Hippocampal formation (tissue), 2 donors: Measurements from ENCODE around the gene LRWD1.

ENCODE experiments used
- DNase-seq, 2 donors: peaks; one replicate each; lab custom pipeline; 2025; lab: John Stamatoyannopoulos, UW

Gene LRWD1

DNA sequence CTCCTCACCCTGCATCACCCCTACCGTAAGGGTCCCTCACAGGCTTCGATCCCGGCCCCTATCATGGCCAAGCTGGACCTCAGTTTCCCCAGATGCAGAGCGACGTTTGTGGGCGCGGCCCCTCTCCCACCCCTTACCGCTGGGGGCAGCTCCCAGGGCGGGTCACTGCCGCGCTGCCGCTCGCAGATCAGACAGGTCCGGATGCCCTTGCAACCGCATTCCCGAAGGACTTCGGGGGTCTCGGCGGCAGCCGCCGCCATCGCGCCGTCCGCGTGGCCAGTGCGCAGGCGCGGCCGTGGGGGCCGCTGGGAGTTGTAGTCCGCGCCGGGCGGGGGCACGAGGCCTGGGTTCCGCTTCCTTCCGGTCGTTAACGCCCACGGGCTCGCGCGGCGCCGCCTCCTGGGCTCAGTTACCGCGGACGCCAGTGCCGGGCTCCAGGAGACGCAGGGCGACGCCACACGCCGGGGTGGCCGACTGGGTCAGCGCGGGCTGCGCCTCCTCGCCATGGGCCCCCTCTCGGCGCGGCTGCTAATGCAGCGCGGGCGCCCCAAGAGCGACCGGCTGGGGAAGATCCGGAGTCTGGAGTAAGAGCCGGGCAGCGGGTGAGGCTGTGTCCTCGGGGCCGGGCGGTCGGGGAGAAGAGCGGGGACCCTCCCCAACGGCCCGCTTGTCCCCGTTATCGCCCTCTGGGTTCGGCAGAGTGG is at the start of gene LRWD1, which contains the start of gene ALKBH4:
TSS of gene LRWD1 (plus strand) at position 408 of the 704 bp plus-strand sequence. CDS start at position 505, 97 bp downstream.
TSS of gene ALKBH4 (minus strand) at position 287 of the 704 bp plus-strand sequence. CDS start at position 260, 27 bp downstream.
- peak; percentile 85 to 88 for DNase-seq

DNA sequence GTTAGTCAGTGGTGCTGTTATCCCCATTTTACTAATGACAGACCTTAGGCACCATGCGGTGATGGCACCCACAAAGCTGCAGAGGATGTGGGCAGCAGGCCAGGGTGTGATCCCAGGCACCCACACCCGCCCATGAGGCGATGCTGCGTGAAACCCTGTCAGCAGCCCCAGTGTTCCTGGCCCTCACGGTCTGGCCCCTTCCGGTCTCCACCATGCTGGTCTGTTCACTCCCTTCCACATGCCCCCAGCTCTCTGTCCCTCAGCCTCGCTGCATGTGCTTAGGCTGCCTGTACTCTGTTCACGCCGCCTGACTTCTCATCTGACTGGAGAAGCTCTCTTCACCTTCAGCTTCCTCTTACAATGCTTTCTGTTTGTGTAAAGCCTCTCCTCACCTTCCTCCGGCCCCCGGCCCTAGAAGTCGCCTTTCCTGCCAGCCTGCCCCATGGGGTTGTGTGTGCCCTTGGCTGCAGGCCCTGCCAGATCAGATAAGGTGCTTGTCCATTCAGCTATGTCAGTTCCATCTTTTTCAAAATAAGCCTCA is 49.0 kb upstream of the LRWD1 start:
- DNase-seq, result no peak

DNA sequence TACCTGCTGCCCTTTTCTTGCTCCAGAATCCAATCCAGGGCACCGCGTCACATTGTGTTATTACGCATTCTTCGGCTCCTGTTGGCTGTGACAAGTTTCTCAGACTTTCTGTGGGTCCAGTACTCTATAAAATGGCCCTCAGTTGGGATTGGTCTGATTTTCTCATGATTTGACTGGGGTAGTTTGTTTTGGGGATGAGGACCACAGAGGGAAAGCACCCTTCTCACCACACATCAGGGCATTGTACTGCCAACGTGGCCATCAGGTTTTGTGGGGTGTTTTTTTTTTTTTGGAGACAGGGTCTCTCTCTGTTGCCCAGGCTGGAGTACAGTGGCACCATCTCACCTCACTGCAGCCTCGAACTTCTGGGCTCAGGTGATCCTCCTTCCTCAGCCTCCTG is 48.4 kb upstream of the LRWD1 start:
- DNase-seq, result no peak

DNA sequence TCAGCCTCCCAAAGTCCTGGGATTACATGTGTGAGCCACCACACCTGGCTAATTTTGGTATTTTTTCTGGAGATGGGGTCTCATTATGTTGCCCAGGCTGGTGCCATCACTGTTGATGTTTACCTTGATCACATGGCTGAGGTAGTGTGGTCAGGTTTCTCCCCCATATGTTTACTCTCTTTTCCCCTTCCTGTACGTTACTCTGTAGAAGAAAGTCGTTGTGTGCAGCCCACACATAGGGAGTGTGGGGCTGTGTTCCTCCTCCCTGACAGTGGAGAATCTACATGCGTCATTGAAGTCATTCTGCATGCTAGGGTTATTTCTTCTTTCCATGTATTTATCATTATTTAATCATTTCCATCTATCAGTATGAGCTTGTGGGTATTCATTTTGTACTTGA is 47.7 kb upstream of the LRWD1 start:
- DNase-seq, result no peak

DNA sequence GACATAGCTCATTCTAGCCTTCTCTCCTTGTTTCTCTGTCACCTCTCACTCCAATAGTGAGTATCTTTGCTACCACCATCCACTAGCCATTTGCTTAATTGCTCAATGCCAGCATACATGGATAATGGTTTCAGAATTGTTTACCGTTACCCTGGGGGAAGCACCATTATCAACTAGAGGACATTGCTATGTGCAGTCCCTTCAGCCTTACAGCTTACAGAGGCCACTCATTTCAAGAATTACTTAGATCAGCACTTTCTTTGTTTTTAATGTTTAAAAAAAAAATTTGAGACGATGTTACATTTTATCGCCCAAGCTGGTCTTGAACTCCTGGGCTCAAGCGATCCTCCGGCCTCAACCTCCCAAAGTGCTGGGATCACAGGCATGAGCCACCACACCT is 46.2 kb upstream of the LRWD1 start:
- DNase-seq, result no peak

DNA sequence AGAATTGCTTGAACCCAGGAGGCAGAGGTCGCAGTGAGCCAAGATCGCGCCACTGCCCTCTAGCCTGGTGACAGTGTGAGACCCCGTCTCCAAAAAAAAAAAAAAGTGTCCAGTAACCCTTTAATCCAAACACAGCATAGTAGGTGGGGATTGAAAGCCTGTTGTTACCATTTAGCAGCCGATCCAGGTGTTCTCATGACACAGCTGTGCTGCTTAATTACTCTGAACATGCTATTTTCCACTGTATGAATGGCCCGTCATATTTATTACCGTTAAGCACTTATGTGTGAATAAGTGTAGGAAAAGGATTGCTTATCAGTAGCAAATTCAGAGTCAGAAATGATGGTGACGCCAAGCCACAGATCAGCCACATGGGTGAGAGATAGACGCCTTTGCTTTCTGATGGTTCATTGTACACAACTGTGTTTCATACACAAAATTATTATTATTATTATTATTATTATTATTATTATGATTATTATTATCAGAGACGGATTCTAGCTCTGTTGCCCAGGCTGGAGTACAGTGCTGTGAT is 43.0 kb upstream of the LRWD1 start:
- DNase-seq, result no peak

DNA sequence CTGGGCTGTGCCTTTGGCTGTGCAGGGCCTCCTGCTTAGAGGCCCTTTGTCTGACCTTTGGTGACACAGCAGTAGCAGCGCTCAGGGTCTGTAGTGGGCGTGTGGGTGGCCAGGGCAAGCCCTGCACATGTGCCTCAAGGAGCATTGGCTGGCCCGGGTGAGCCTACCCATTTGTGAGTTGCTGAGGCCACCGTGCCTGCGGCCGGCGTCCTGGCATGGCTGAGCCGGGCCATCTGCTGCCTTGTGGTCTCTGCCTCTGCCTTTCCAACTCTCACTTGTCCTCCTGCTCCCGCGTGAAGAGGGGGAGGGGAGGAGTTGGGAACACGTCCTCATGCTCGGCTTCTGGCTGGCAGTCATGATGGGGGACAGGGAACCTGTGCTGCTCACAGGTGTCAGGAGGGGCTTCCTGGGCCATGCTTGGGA is 40.6 kb upstream of the LRWD1 start:
- DNase-seq, result no peak

DNA sequence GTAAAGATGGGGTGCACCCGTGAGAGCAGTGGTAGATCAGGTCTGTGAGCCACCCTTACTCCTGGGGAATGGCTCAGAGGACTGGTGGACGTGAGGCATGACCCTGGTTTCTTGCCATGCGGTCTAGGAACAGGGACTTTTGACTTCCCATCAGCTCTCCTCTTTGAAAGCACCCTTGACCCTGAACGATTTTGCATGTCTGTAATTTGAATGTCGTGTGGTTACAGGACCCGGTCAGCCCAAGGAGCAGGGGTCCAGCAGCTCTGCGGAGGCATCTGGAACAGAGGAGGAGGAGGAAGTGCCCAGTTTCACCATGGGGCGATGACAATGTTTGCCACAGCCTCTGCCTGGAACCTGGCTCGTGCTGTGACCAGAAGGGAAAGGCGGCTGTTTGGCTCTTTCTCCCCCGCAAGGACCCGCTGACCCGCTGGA is 40.0 kb upstream of the LRWD1 start:
- no peak for DNase-seq

DNA sequence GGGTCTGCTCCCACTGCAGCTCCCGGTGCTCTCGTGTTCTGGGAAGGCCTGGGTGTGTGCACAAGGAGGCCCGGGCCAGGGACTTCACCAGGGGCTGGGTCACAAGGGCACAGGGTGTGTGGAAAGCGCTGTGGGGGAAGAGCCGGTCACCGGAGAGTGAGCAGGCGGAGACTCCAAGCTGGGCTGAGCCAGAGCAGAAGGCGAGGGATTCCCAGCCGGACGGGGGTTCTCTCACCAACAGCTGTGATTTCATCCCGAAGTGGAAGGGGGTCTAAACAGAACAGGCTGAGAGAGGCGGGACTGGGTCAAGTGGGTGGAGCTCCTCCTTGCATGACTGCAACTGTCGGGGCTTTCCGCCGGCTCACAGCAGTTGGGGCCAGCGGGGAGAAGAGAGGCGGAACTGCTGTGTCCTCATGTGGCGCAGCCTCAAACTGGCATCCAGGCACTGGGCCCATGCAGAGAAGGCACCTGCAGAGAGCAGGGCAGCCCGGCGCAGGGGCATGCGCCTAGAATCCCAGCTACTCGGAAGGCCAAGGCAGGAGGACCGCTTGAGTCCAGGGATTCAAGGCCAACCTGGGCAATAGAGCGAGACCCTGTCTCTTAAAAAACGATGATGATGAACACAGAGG is 39.0 kb upstream of the LRWD1 start:
- DNase-seq, result peak in 1 of 2 donors; percentile 26

DNA sequence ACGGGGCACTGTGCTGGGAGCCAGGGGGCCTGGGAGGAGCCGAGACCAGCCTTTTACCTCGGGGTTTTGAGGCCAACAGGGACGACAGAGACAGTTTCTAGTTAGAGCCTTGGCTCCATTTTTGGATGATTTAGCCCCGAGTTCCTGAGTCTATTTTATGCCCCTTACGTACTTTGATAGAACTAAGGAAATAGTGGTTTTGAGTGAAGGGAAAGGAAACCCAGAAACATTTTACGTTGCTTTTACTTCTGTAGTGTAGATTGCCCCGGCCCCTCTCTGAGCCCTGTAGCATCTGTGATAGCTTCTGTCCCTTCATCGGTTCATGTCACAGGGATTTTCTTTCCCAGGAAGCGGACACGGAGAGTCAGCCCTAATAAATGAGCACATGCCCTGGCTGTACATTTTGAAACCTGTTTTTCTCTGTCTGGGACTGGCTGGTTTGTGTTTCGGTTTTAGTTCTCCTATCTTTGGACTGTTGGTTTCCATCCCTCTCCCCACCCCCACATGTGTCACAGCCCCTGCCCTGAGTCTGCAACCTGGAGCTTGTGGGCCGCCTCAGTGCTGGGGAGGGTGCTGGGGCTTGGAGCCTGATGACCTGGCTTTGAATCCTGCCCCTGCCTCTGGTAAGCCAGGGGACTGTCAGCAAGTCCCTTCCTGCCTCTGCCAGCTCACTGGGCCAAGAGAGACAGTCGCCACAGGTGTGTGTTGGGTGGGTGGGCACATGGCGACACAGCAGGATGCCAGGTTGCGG is 38.3 kb upstream of the LRWD1 start:
- DNase-seq, result no peak

DNA sequence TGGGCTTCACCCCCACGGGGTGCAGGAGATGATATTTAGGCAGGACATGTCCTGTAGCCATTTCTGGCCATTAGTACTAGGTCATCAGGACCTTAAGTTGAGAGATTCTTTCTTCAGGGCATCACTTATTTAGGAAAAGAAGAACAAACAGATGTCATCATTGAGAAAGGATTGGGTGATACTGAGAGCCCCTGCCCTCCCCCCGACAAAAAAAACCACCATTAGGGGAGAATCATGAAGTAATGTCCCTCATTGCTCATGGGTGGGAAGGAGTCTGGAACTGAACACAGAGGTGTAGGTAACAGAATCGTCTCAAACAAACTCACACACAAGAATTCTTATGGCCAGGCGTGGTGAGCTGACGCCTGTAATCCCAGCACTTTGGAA is 37.8 kb upstream of the LRWD1 start:
- no peak for DNase-seq

DNA sequence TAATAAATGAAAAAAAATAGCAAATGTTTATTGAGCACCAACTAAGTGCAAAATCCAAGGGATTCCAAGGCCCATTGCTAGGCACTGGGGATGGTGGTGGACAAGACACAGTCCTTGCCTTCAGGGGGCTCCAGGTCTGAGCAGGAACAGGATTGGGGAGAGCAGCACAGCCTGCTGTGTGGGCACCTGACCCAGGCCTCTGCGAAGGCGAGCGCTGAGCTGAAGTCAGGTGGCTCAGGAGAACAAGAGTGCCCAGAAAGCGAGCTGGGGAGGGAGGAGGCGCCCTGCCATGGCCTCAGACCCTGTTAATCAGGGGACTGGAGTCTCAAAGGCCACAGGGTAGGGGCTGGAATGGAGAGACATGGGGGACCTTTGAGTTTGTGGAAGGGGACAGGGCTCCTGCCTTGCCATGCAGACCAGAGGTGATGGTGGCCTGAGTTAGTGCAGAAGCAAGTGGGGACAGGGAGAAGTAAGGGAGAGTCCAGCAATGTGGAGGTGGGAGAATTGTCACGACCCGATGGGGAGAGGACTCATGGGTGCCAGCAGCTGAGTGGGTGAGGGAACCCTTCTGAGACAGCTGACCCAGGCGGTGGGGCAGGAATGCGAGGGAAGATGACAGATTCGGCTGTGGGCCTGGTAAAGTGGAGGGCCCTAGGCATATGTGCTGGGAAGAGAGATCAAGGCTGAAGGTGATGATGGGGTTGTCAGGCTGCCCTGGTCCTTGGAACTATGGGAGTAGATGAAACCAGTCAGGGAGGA is 35.5 kb upstream of the LRWD1 start:
- DNase-seq, result no peak

DNA sequence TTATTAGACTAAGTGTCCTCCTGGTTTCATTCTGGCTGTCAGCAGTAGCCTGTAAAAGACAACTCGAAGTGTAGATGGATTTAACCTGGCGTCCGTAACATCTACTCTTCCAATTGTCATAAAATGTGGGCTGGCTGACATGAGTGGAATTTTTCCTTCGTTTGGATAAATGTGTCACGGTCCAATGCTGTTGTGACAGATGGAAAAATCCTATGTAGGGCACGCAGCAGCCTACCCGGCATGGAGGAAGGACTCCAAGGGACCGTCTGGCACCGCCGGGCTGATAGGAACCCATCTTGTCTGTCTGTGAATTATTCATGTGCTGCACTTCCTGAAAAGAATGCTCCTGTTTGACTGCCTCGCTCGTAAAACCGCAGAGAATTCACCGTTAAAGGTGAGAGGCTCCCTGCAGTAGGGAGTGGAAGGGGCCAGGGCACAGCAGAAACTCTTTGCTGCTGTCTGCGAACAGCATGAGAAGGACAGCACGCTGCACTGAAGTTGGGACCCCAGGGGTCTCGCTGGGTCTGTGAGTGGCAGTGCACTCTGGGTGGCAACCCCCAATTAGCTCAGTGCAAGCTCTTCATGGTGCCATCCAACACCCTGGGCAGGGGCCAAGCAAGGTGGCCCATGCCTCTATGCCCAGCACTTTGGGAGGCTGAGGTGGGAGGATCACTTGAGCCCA is 33.0 kb upstream of the LRWD1 start:
- DNase-seq, result peak in 1 of 2 donors; percentile 14

DNA sequence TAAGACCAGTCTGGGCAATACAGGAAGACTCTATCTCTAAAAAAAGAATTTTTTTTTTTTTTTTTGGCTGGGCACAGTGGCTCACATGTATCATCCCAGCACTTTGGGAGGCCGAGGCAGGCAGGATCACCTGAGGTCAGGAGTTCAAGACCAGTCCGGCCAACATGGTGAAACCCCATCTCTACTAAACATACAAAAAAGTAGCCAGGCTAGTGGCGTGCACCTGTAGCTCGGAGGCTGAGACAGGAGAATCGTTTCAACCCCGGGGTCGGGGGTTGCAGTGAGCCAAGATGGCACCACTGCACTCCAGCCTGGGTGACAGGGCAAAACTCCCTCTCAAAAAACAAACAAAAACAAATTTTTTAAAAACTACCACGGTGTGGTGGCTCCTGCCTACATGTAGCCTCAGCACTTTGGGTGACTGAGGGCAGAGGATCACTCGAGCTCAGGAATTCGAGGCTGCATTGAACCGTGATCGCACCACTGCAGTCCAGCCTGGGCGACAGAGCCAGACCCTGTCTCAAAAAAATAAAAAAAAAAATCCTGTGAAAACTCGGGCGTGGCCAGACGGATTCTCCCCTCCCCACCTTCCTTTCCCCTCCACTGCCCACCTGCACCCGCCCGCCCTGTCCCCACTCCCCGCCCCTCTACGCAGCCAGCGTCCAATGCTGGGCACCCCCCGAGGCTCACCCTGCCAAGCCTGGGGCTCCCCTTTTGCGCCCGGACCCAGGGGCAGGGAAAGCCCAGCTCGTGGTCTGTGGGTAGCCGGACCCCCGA is 32.2 kb upstream of the LRWD1 start:
- DNase-seq, result no peak

DNA sequence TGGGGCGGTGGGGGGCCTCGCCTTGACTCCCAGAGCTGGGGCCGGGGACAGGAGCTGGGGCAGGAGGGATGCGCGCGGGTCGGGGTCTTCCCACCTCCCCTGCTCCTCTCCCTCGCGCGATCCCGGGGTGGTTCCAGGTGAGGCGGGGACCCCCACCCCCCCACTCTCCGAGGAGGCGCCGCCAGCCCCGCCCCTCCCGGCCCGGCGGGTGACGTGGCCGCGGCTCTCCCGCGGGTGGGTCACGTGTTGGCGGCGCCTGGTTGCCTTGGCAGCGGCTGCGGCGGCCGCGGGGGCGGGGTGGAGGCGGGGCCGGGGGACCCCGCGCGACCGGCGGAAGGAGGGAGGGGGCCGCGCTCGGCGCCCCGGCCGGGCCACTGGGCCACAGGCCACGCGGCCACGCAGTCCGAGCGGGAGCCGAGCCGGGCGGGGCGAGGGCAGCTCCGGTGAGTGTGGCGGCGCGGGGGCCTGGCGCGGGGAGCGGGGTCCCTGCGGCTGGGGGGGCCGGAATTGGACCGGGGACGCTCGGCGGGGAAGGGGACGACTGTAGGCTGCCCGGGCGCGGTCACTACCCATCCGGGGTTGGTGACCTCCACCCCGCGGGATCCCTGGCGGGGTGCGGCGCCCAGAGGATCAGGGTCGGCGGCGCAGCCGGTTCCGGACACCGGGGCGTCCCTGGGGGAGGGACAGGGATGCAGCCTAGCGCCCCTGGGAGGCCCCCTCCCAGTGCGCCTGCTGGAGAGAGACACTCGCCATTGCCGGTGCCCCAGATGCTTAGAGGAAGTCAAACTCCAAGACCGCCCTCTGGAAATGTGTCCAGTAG is 31.4 kb upstream of the LRWD1 start, which contains the start of gene ORAI2:
TSS of gene ORAI2 (plus strand) at position 357 of the 820 bp plus-strand sequence. CDS start 5,382 bp downstream, outside the sequence.
- DNase-seq, result peak; percentile 28 to 72

DNA sequence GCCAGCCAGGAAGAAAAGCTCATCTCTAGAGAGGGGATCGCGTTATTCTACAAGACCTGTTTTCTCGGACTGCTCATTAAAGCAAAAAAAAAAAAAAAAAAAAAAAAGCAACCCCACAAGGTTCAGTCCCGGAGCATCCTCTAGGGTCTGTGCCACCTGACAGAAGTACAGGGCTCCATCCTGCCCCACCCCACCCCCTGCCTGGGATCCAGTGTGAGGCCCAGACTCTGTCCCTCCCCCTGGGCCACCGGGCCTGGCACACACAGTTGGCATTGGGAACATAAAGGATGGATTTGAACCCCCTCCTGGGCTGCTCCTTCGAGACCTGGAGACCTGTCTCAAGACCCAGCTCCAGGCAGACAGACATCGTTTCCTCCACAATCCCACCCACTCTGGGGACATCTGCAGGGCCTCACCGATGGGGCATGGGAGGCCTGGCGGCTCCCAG is 30.7 kb upstream of the LRWD1 start:
- no peak for DNase-seq

DNA sequence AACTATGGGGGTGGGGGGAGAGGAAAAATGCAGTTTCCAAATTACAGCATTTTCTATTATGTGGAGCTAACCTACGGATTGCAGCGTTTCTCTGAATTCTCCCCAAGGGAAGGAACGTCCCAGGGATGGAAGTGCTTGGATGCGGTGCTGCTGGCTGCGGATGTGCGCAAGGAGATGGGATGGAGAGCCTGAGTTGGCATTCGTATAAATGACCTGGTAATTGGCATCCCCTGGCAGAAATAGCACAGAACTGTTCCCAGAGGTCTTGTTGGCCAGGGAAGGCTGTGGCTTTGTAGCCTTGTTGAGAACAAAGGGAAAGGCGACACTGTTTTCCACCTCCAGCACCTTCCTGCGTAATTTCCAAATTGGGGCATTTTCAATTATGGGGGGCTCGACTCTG is 28.7 kb upstream of the LRWD1 start:
- DNase-seq, result no peak

DNA sequence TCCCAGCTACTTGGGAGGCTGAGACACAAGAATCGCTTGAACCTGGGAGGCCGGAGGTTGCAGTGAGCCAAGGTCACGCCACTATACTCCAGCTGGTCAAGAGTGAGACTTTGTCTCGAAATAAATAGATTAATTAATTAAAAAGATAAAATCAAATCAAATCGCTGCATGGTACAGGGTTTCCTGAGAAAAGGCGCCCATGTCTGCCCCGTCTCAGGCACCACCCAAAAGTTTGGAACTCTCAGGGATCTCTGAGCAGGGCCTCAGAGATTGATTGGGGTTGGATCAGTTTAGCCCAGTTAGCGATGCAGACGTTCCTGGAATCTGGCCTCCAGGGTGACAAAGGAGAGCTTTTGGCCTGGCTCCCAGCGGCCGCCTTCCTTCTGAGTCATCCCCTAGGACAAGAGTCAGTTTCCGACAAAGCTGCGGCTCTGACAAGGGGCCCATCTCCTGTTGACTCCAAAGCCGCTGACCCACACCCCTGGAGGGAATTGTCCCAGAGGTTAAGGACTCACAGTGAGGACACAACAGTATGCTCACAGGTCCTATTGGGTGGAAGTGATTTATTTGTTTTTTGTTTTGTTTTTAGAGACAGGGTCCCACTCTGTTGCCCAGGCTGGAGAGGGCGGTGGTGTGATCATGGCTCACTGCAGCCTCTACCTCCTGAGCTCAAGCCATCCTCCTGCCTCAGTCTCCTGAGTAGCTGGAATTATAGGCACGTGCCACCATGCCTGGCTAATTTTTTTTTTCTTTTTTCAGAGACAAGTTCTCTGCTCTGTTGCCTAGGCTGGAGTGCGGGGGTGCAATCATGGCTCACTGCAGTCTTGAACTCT is 24.6 kb upstream of the LRWD1 start:
- DNase-seq, result no peak
